ENCODE measurements around the gene ZSWIM6. TPM values are rescaled to one million over a fixed set of nuclear protein-coding genes. Genes with fewer than 3 reads are reported as not detected.

ZSWIM6 gene
- total and polyA plus RNA-seq, 2 of the 4 experiments (the other 2 are of a cell fraction), result 10.8 to 14.1 TPM

DNA sequence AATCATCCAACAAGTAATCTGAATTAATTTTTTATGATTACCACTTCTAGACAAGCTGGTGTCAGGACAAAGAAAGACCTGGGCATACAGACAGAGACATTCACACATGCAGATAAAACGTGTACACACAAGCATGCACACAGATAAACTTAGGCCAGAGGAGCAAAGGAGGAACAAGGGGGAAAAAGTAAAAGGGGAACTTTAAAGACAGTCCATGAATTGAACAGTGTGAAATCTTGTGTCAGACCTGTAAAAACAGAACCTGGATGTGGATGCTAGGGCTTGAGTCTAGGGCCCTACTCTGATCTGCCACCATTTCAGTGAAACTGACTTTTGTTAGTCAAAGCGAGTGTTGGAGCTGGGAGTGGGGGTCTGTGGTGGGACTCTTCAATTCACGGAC, 11.2 kb upstream of the ZSWIM6 start:
- no peak overlapping the region for H3K4me2 ChIP-seq (ENCODE audit: low read depth, low read length)
- H2BK5ac ChIP-seq (ENCODE audit: low read depth, low read length, poor library complexity, severe bottlenecking), result no peak overlapping the region
- H3K9me1 ChIP-seq (ENCODE audit: insufficient read depth, low read length), result peaks cover 3% of the 10 kb centered on the region
- no peak overlapping the region for H2AFZ ChIP-seq (replicated peaks; ENCODE audit: low read length, poor library complexity)
- no peak overlapping the region for H4K5ac ChIP-seq (ENCODE audit: low read depth, low read length)
- H2AK9ac ChIP-seq (replicated peaks; ENCODE audit: low read depth, low read length, poor library complexity), result no peak overlapping the region
- no peak overlapping the region for H4K91ac ChIP-seq (ENCODE audit: insufficient read depth, low read depth, low read length)
- no CpG with 5 or more reads among the region's 3 CpGs for WGBS, 2 experiments (ENCODE audit: extremely low coverage in 2 of 2, insufficient read length in 1 of 2)
- H3K4ac ChIP-seq (ENCODE audit: low read depth, low read length), result no peak overlapping the region
- no peak overlapping the region for H3K27ac ChIP-seq (ENCODE audit: insufficient read depth, low read length)
- no peak overlapping the region for H2BK120ac ChIP-seq (ENCODE audit: low read depth, low read length)
- H3K56ac ChIP-seq (ENCODE audit: extremely low read depth, insufficient read depth, low read length), result no peak overlapping the region
- no peaks in the 10 kb centered on the region for H3K27me3 ChIP-seq (ENCODE audit: control insufficient read depth, insufficient read depth, low read length)
- dilution Hi-C loops (cut with HindIII; ENCODE audit: low sequenced_read_pairs, unreplicated experiment), result no loop called here
- no peaks in the 10 kb centered on the region for H3K36me3 ChIP-seq (ENCODE audit: control insufficient read depth, insufficient read depth, low read length)
- intact Hi-C loops (cut with micrococcal nuclease), result no loop called here
- H3K23ac ChIP-seq (ENCODE audit: low read depth, low read length), result no peak overlapping the region
- H3K14ac ChIP-seq (replicated peaks; ENCODE audit: low read depth, low read length), result no peak overlapping the region
- no peak overlapping the region for H2BK20ac ChIP-seq (ENCODE audit: low read depth, low read length)
- BruUV-seq (replicated peaks), result no TSS peak
- H4K20me1 ChIP-seq (ENCODE audit: insufficient read depth, low read length), result no peaks in the 10 kb centered on the region
- no peak overlapping the region for H4K8ac ChIP-seq (ENCODE audit: low read depth in 2 of 2, low read length in 2 of 2)
- no peak for ATAC-seq (ENCODE audit: low read depth)
- peaks cover 7% of the 10 kb centered on the region for H3K4me1 ChIP-seq (ENCODE audit: control insufficient read depth, insufficient read depth, low read length)
- POLR2A ChIA-PET (ENCODE audit: unreplicated experiment), result no interaction called here
- H3K79me1 ChIP-seq (ENCODE audit: low read depth in 1 of 2, low read length in 2 of 2), result peaks cover 0 to 4% of the 10 kb centered on the region in 2 experiments; a peak in 1 of 4 replicates
- no peak overlapping the region for H3K9ac ChIP-seq (ENCODE audit: low read depth, low read length)
- TF ChIP-seq RFX5 (IDR thresholded peaks at IDR 0.05; ENCODE audit: low read depth, low read length), result no peak
- TF ChIP-seq POLR2A (IDR thresholded peaks at IDR 0.05; ENCODE audit: low read depth, low read length), result no peak
- TF ChIP-seq, protein P1, sequence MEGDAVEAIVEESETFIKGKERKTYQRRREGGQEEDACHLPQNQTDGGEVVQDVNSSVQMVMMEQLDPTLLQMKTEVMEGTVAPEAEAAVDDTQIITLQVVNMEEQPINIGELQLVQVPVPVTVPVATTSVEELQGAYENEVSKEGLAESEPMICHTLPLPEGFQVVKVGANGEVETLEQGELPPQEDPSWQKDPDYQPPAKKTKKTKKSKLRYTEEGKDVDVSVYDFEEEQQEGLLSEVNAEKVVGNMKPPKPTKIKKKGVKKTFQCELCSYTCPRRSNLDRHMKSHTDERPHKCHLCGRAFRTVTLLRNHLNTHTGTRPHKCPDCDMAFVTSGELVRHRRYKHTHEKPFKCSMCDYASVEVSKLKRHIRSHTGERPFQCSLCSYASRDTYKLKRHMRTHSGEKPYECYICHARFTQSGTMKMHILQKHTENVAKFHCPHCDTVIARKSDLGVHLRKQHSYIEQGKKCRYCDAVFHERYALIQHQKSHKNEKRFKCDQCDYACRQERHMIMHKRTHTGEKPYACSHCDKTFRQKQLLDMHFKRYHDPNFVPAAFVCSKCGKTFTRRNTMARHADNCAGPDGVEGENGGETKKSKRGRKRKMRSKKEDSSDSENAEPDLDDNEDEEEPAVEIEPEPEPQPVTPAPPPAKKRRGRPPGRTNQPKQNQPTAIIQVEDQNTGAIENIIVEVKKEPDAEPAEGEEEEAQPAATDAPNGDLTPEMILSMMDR (conservative IDR thresholded peaks at IDR 0.05; ENCODE audit: low read depth, low read length), result no peak
- no peak for TF ChIP-seq SMC3 (IDR thresholded peaks at IDR 0.05; ENCODE audit: low read depth, low read length)
- H3K4me3 ChIP-seq (ENCODE audit: insufficient read depth, low read depth, low read length), result no peak overlapping the region
- no peak for DNase-seq
- no peaks in the 10 kb centered on the region for H3K9me3 ChIP-seq (ENCODE audit: control insufficient read depth, insufficient read depth, low read length)
- CTCF ChIA-PET, result interaction anchor here (0.6 kb wide), 1 partner anchor 326 kb away, joined by 3 read pairs; no protein-coding TSS in a partner anchor
- in situ Hi-C loops (cut with MboI; ENCODE audit: low sequenced_read_pairs), result loop anchor here (10.0 to 25.0 kb wide), 2 partner anchors 266 to 634 kb away; no protein-coding TSS in a partner anchor
- no peak overlapping the region for H3K18ac ChIP-seq (ENCODE audit: low read depth, low read length)
- H2AK5ac ChIP-seq (ENCODE audit: low read depth, low read length), result no peak overlapping the region
- no peak overlapping the region for H2BK15ac ChIP-seq (ENCODE audit: low read depth, low read length)
